Activated CD8-positive, alpha-beta memory T cell treated with anti-CD3 and anti-CD28 coated beads, Interleukin-2, amount 50 U/mL, for 4 hours (primary cell): ENCODE data around the gene ARHGEF1.
"Not testable (repeated sequence)": the region's sequence is repeated elsewhere in the genome, so short reads cannot be mapped to it uniquely, and the experiment has no call there.

Source experiments
- DNase-seq: peaks from one replicate; pipeline ENCODE4 v3.0.0-alpha.2; 2020

Gene ARHGEF1

GRCh38 chr19:41906271-41906670, 23.3 kb downstream of the ARHGEF1 start:
- DNase-seq = no peak

- no peak for DNase-seq
Measured at GRCh38 chr19:41906916-41907680, 24.1 kb downstream of the ARHGEF1 start.

- DNase-seq = no peak
Measured at GRCh38 chr19:41907994-41908615, 25.1 kb downstream of the ARHGEF1 start.

- no peak for DNase-seq
Measured at GRCh38 chr19:41908724-41909464, 25.9 kb downstream of the ARHGEF1 start.

GRCh38 chr19:41909706-41910105, 26.7 kb downstream of the ARHGEF1 start:
- DNase-seq = no peak

- no peak for DNase-seq
Measured at GRCh38 chr19:41910240-41910991, 27.4 kb downstream of the ARHGEF1 start.

- DNase-seq = no peak
Measured at GRCh38 chr19:41910992-41911888, 28.3 kb downstream of the ARHGEF1 start.

GRCh38 chr19:41911889-41912731, 29.1 kb downstream of the ARHGEF1 start:
- no peak for DNase-seq

- DNase-seq = no peak
Measured at GRCh38 chr19:41912899-41913537, 30.0 kb downstream of the ARHGEF1 start.

- DNase-seq = no peak
Measured at GRCh38 chr19:41913538-41914423, 30.8 kb downstream of the ARHGEF1 start.

- not testable (repeated sequence) for DNase-seq
Measured at GRCh38 chr19:41914424-41914834, 31.4 kb downstream of the ARHGEF1 start.

GRCh38 chr19:41915021-41915775, 32.2 kb downstream of the ARHGEF1 start:
- DNase-seq = no peak

- no peak for DNase-seq
Measured at GRCh38 chr19:41915776-41916414, 32.9 kb downstream of the ARHGEF1 start.

- no peak for DNase-seq
Measured at GRCh38 chr19:41917676-41918075, 34.7 kb downstream of the ARHGEF1 start.

GRCh38 chr19:41918095-41918494, 35.1 kb downstream of the ARHGEF1 start:
- DNase-seq = no peak

- DNase-seq = no peak
Measured at GRCh38 chr19:41918653-41919244, 35.8 kb downstream of the ARHGEF1 start.

- no peak for DNase-seq
Measured at GRCh38 chr19:41919948-41920712, 37.1 kb downstream of the ARHGEF1 start.
